SK-N-SH (cell line): Measurements from ENCODE around the gene CASKIN1. TPM values are rescaled to one million over a fixed set of nuclear protein-coding genes. Genes with fewer than 3 reads are reported as not detected.
A peak's percentile ranks its signal among the peaks of the same experiment; 100 is the strongest.

Source experiments
- CTCF ChIA-PET: fragments of 300-600, 350-600 bp; formaldehyde crosslinking; extraction: SDS; loops from one replicate; lab custom pipeline; 2021; lab: Yijun Ruan, JAX
- POLR2A ChIA-PET: fragments of 350-600 bp; sonication (Branson Sonifier 250); formaldehyde crosslinking; extraction: SDS; loops from one replicate; lab custom pipeline; 2020; ENCODE audit warnings: antibody characterized with exemption, inconsistent platforms; lab: Yijun Ruan, JAX
- DNase-seq: peaks from one replicate; pipeline ENCODE4 v3.0.0; 2012
- H2AFZ ChIP-seq: fragments of 200-600 bp; sonication (generic); 2 replicates; pipeline ENCODE4 v1.8.1; 2016; ENCODE audit warnings: antibody characterized with exemption, mild to moderate bottlenecking, low read depth
- H3F3A ChIP-seq: fragments of 200-600 bp; sonication (generic); replicated peaks from 2 replicates; pipeline ENCODE3; 2016; ENCODE audit warnings: antibody characterized with exemption, mild to moderate bottlenecking; ENCODE audit not compliant: insufficient read depth
- H3K27ac ChIP-seq, 2 experiments: fragments of 200-500 bp in 1 of 2; fragments of 200-600 bp in 1 of 2; sonication (Bioruptor generic) in 1 of 2; sonication (generic), shearing (Covaris generic) in 1 of 2; 2 replicates each; pipeline versions ENCODE4 v1.5.1 to v1.6.1; 2014 to 2016; ENCODE audit warnings: low read depth in 2 of 2, inconsistent platforms in 1 of 2, low read length in 1 of 2, mild to moderate bottlenecking in 1 of 2, mixed read lengths in 1 of 2
- H3K27me3 ChIP-seq: fragments of 200-600 bp; sonication (generic), shearing (Covaris generic); 2 replicates; pipeline ENCODE4 v1.6.1; 2016; ENCODE audit warnings: mixed run types; ENCODE audit not compliant: insufficient read depth
- H3K36me3 ChIP-seq, 2 experiments: fragments of 200-500 bp in 1 of 2; fragments of 200-600 bp in 1 of 2; sonication (Bioruptor generic) in 1 of 2; sonication (generic) in 1 of 2; replicated peaks in 1 of 2; 2 replicates each; pipeline versions ENCODE3 to v1.5.1; 2014 to 2016; ENCODE audit warnings: low read length in 1 of 2, mild to moderate bottlenecking in 1 of 2; ENCODE audit not compliant: insufficient read depth in 2 of 2, control insufficient read depth in 1 of 2
- H3K4me1 ChIP-seq, 2 experiments: fragments of 200-500 bp in 1 of 2; fragments of 200-600 bp in 1 of 2; sonication (Bioruptor generic) in 1 of 2; sonication (generic), shearing (Covaris generic) in 1 of 2; 2 replicates each; pipeline versions ENCODE4 v1.5.1 to v1.6.1; 2014 to 2016; ENCODE audit warnings: low read depth in 1 of 2, low read length in 1 of 2, mixed run types in 1 of 2; ENCODE audit not compliant: insufficient read depth in 2 of 2, control insufficient read depth in 1 of 2
- H3K4me2 ChIP-seq: fragments of 200-600 bp; sonication (generic), shearing (Covaris generic); 2 replicates; pipeline ENCODE4 v1.6.1; 2017; ENCODE audit warnings: mixed run types
- H3K4me3 ChIP-seq, 2 experiments: fragments of 200-500 bp in 1 of 2; fragments of 200-600 bp in 1 of 2; sonication (Bioruptor generic) in 1 of 2; sonication (generic), shearing (Covaris generic) in 1 of 2; 2 replicates each; pipeline versions ENCODE4 v1.5.1 to v1.8.1; 2014 to 2016; ENCODE audit warnings: low read depth in 2 of 2, inconsistent platforms in 1 of 2, low read length in 1 of 2, mild to moderate bottlenecking in 1 of 2, mixed read lengths in 1 of 2, moderate library complexity in 1 of 2
- H3K79me2 ChIP-seq: fragments of 200-600 bp; sonication (generic); 2 replicates; pipeline ENCODE4 v1.8.1; 2017; ENCODE audit warnings: mild to moderate bottlenecking; ENCODE audit not compliant: insufficient read depth
- H3K9ac ChIP-seq: fragments of 200-600 bp; sonication (generic); 2 replicates; pipeline ENCODE4 v1.6.1; 2017; ENCODE audit warnings: mixed run types
- H3K9me2 ChIP-seq: fragments of 200-600 bp; sonication (generic); 2 replicates; pipeline ENCODE4 v1.6.1; 2017; ENCODE audit warnings: mixed run types
- H3K9me3 ChIP-seq: fragments of 200-600 bp; sonication (generic); 2 replicates; pipeline ENCODE4 v1.6.1; 2017; ENCODE audit warnings: mixed run types, mild to moderate bottlenecking, moderate library complexity
- H4K20me1 ChIP-seq: fragments of 200-600 bp; sonication (generic); 2 replicates; pipeline ENCODE4 v1.6.1; 2017; ENCODE audit warnings: mild to moderate bottlenecking, mixed run types; ENCODE audit not compliant: insufficient read depth
- CHD2 ChIP-seq: fragments of 150-350 bp; IDR thresholded peaks from 2 replicates; pipeline ENCODE4 v1.6.1; 2018; ENCODE audit warnings: low read length; ENCODE audit not compliant: partially characterized antibody
- ELF1 ChIP-seq: IDR thresholded peaks from 2 replicates; pipeline ENCODE4 v1.4.0; 2012
- EP300 ChIP-seq, 2 experiments: IDR thresholded peaks; 2 replicates each; pipeline versions ENCODE4 v1.4.0 to v1.6.1; 2012; ENCODE audit warnings: borderline replicate concordance in 1 of 2, low read depth in 1 of 2, low read length in 1 of 2
- EZH2phosphoT487 ChIP-seq: fragments of 200-600 bp; sonication (generic); IDR thresholded peaks from 2 replicates; pipeline ENCODE4 v1.6.1; 2017; ENCODE audit warnings: low read depth, mixed run types, mild to moderate bottlenecking, antibody characterized with exemption, moderate library complexity, borderline replicate concordance
- FOSL2 ChIP-seq: IDR thresholded peaks from 2 replicates; pipeline ENCODE4 v1.4.0; 2012; ENCODE audit warnings: low read depth, mild to moderate bottlenecking, moderate library complexity, borderline replicate concordance
- FOXJ3 ChIP-seq: sonication (generic); formaldehyde crosslinking; IDR thresholded peaks from 2 replicates; pipeline ENCODE4 v1.5.1; 2020; ENCODE audit warnings: mild to moderate bottlenecking, missing genetic modification reagents
- FOXM1 ChIP-seq: IDR thresholded peaks from 2 replicates; pipeline ENCODE4 v1.4.0; 2012; ENCODE audit warnings: low read depth, mild to moderate bottlenecking
- GABPA ChIP-seq: IDR thresholded peaks from 2 replicates; pipeline ENCODE4 v1.4.0; 2012; ENCODE audit warnings: low read depth, mild to moderate bottlenecking
- MAX ChIP-seq: IDR thresholded peaks from 2 replicates; pipeline ENCODE4 v1.4.0; 2012; ENCODE audit warnings: low read depth
- MEF2A ChIP-seq: IDR thresholded peaks from 2 replicates; pipeline ENCODE4 v1.4.0; 2012; ENCODE audit warnings: low read depth, borderline replicate concordance
- MXI1 ChIP-seq: IDR thresholded peaks from 2 replicates; pipeline ENCODE4 v1.6.1; 2012; ENCODE audit warnings: mild to moderate bottlenecking, low read depth, low read length, improper control_type of control experiment
- NFIC ChIP-seq: IDR thresholded peaks from 2 replicates; pipeline ENCODE4 v1.4.0; 2012; ENCODE audit warnings: borderline replicate concordance
- POLR2AphosphoS5 ChIP-seq: IDR thresholded peaks from 2 replicates; pipeline ENCODE4 v1.6.1; 2012; ENCODE audit warnings: low read depth, low read length
- RFX5 ChIP-seq: IDR thresholded peaks from 2 replicates; pipeline ENCODE4 v1.6.1; 2012; ENCODE audit warnings: mild to moderate bottlenecking, improper control_type of control experiment, low read length
- SIN3A ChIP-seq: IDR thresholded peaks from 2 replicates; pipeline ENCODE4 v1.6.1; 2012; ENCODE audit warnings: low read depth, mild to moderate bottlenecking, low read length, moderate library complexity, borderline replicate concordance
- SMC3 ChIP-seq: IDR thresholded peaks from 2 replicates; pipeline ENCODE4 v1.6.1; 2012; ENCODE audit warnings: low read depth, low read length, improper control_type of control experiment
- TAF1 ChIP-seq: IDR thresholded peaks from 2 replicates; pipeline ENCODE4 v1.6.1; 2012; ENCODE audit warnings: low read depth, mild to moderate bottlenecking, low read length, moderate library complexity, borderline replicate concordance
- TEAD4 ChIP-seq: IDR thresholded peaks from 2 replicates; pipeline ENCODE4 v1.4.0; 2012; ENCODE audit warnings: mild to moderate bottlenecking, borderline replicate concordance; ENCODE audit not compliant: insufficient read depth
- USF1 ChIP-seq: IDR thresholded peaks from 2 replicates; pipeline ENCODE4 v1.4.0; 2012; ENCODE audit warnings: low read depth, borderline replicate concordance
- YY1 ChIP-seq: IDR thresholded peaks from 2 replicates; pipeline ENCODE4 v1.4.0; 2012; ENCODE audit warnings: low read depth, mild to moderate bottlenecking
- WGBS: methylation state at CpG from one replicate; pipeline ENCODE4 v1.1.6; 2017; ENCODE audit warnings: low lambda C conversion rate; 5-methylcytosine and 5-hydroxymethylcytosine counted together
- polyA plus RNA-seq, 3 experiments: library from polyadenylated mRNA; depleted of rRNA; stranded (reverse); fragments of >200 nt; gene quantifications; 2 replicates each; pipeline ENCODE4 v1.2.3, GENCODE V29; 2012
- TF ChIP-seq, protein P1 (sequence below): IDR thresholded peaks from 2 replicates; pipeline ENCODE4; 2012
- TF ChIP-seq, protein P2 (sequence below): fragments of 200-600 bp; sonication (generic); IDR thresholded peaks from 2 replicates; pipeline ENCODE4 v1.6.1; 2017; ENCODE audit warnings: antibody characterized with exemption, mild to moderate bottlenecking, moderate library complexity
- TF ChIP-seq, protein P3 (sequence below): fragments of 150-350 bp; IDR thresholded peaks from 2 replicates; pipeline ENCODE4 v1.6.1; 2016; ENCODE audit warnings: mild to moderate bottlenecking, low read depth, low read length

The CASKIN1 gene
- polyA plus RNA-seq, 1 of the 3 experiments (the other 2 are of a cell fraction), result 1.7 TPM

DNA sequence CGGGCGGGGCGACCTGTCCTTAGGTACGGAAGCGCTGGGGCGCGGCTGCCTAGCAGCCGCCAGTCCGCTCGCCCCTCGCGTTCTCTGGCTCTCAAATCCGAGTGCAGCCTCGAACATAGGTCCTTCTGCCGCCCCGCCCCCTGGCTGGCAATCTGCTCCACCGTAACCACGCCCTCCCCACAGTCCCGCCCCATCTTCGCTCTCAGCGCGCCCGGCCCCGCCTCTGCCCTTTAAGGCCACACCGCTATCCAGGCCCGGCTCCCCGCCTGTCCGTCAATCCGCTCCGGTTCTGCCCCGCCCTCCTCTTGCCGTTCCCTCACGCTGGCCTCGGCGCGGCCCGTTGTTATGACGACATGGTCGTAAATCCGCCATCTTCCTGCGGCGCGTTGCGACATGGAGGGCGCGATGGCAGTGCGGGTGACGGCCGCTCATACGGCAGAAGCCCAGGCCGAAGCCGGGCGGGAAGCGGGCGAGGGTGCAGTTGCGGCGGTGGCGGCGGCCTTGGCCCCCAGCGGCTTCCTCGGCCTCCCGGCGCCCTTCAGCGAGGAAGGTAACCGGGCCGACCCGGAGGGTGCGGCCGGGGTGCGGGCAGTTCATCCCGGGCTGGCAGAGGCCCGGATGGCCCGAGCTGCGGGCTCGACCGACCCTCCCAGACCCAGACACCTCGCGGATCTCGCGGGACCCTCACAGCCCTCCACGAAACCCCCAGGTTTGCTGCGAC lies 27.0 kb upstream of the CASKIN1 start, which contains the start of gene E4F1 (continued):
- TF ChIP-seq SMC3, result no peak
- TF ChIP-seq FOSL2, result no peak
- TF ChIP-seq, protein P1, sequence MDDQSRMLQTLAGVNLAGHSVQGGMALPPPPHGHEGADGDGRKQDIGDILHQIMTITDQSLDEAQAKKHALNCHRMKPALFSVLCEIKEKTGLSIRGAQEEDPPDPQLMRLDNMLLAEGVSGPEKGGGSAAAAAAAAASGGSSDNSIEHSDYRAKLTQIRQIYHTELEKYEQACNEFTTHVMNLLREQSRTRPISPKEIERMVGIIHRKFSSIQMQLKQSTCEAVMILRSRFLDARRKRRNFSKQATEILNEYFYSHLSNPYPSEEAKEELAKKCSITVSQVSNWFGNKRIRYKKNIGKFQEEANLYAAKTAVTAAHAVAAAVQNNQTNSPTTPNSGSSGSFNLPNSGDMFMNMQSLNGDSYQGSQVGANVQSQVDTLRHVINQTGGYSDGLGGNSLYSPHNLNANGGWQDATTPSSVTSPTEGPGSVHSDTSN, result peak; percentile 98
- TF ChIP-seq CHD2, result peak; percentile 90
- peak; percentile 92 for TF ChIP-seq TAF1
- TF ChIP-seq YY1, result peak; percentile 90
- peak; percentile 97 for TF ChIP-seq MXI1
- TF ChIP-seq, protein P2, sequence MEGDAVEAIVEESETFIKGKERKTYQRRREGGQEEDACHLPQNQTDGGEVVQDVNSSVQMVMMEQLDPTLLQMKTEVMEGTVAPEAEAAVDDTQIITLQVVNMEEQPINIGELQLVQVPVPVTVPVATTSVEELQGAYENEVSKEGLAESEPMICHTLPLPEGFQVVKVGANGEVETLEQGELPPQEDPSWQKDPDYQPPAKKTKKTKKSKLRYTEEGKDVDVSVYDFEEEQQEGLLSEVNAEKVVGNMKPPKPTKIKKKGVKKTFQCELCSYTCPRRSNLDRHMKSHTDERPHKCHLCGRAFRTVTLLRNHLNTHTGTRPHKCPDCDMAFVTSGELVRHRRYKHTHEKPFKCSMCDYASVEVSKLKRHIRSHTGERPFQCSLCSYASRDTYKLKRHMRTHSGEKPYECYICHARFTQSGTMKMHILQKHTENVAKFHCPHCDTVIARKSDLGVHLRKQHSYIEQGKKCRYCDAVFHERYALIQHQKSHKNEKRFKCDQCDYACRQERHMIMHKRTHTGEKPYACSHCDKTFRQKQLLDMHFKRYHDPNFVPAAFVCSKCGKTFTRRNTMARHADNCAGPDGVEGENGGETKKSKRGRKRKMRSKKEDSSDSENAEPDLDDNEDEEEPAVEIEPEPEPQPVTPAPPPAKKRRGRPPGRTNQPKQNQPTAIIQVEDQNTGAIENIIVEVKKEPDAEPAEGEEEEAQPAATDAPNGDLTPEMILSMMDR, result no peak
- no peak for TF ChIP-seq TEAD4
- no peak for TF ChIP-seq MEF2A
- TF ChIP-seq EZH2phosphoT487, result no peak
- peak; percentile 94; the same call in 1 of the 2 replicates for TF ChIP-seq SIN3A
- TF ChIP-seq MAX, result peak; percentile 84

DNA sequence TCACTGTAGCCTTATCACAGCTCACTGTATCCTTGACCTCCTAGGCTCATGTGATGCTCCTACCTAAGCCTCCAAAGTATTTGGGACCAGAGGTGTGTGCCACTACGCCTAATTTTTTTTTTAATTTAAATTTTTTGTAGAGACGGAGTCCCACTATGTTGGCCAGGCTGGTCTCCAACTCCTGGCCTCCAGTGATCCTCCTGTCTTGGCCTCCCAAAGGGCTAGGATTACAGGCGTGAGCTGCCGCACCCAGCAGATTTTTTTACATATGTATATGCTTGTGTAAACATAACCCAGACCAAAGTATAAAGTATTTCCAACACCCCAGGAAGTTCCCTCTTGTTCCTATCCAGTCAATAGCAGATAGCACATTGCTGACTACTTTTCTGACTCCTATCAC lies 19.9 kb upstream of the CASKIN1 start:
- POLR2A ChIA-PET, result interaction anchor here (0.7 to 1.1 kb wide), 2 partner anchors 35 to 70 kb away, joined by 3 read pairs; partner anchors contain the start of gene ECI1
- CTCF ChIA-PET, result no interaction called here
- H3F3A ChIP-seq, result peaks cover 4% of the 10 kb centered on the region
- H4K20me1 ChIP-seq, result peaks cover 11% of the 10 kb centered on the region; the same call in 1 of the 2 replicates
- no peak overlapping the region for H3K4me3 ChIP-seq
- no peak for TF ChIP-seq EP300 (IDR thresholded peaks at IDR 0.05; ENCODE audit: borderline replicate concordance in 1 of 2, low read depth in 1 of 2, low read length in 1 of 2)
- TF ChIP-seq NFIC, result no peak
- TF ChIP-seq, protein P3, sequence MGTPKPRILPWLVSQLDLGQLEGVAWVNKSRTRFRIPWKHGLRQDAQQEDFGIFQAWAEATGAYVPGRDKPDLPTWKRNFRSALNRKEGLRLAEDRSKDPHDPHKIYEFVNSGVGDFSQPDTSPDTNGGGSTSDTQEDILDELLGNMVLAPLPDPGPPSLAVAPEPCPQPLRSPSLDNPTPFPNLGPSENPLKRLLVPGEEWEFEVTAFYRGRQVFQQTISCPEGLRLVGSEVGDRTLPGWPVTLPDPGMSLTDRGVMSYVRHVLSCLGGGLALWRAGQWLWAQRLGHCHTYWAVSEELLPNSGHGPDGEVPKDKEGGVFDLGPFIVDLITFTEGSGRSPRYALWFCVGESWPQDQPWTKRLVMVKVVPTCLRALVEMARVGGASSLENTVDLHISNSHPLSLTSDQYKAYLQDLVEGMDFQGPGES, result no peak
- no peak for TF ChIP-seq FOXJ3
- TF ChIP-seq GABPA, result no peak
- TF ChIP-seq FOXM1, result no peak
- no peak for TF ChIP-seq MAX
- TF ChIP-seq RFX5, result no peak
- no peak for TF ChIP-seq SMC3
- no peak for TF ChIP-seq USF1
- no peak for TF ChIP-seq TEAD4
- TF ChIP-seq, protein P1, result no peak
- no peak for TF ChIP-seq POLR2AphosphoS5
- TF ChIP-seq ELF1, result no peak
- no peak for DNase-seq
- no peak overlapping the region for H3K27ac ChIP-seq
- H2AFZ ChIP-seq, result no peak overlapping the region
- H3K4me2 ChIP-seq, result no peak overlapping the region
- no peaks in the 10 kb centered on the region for H3K27me3 ChIP-seq
- H3K9me2 ChIP-seq, result no peaks in the 10 kb centered on the region
- H3K9me3 ChIP-seq, result no peaks in the 10 kb centered on the region
- H3K79me2 ChIP-seq, result peaks cover 19% of the 10 kb centered on the region
- WGBS, result 98% methylated on average over 4 of the region's 4 CpGs
- peaks cover 0 to 7% of the 10 kb centered on the region in 2 experiments for H3K36me3 ChIP-seq
- H3K4me1 ChIP-seq, result peaks cover 11 to 18% of the 10 kb centered on the region in 2 experiments; a peak in 2 of 4 replicates
- H3K9ac ChIP-seq, result no peak overlapping the region
